ENCODE results near the gene STXBP4. TPM values are rescaled to one million over a fixed set of nuclear protein-coding genes. Genes with fewer than 3 reads are reported as not detected.

Gene STXBP4
- total RNA-seq, 2 donors from 2014 or later: 2.8 to 4.6 TPM

- ATAC-seq: no peak
- H3K36me3 Mint-ChIP-seq: no peaks in the 10 kb centered on the region
- no peak for DNase-seq (ENCODE audit: low spot score in 2 of 2)
- H3K27ac Mint-ChIP-seq: no peak overlapping the region
- H3K9me3 Mint-ChIP-seq: no peaks in the 10 kb centered on the region
Observed at GRCh38 chr17:55122114-55122513, 153.5 kb downstream of the STXBP4 start.

GRCh38 chr17:55124730-55125360 lies 156.3 kb downstream of the STXBP4 start:
- Mint-ChIP-seq H3K36me3 (no peaks in the 10 kb centered on the region), H3K27ac (no peak overlapping the region), H3K9me3 (no peaks in the 10 kb centered on the region)
- DNase-seq (ENCODE audit: low spot score in 2 of 2): no peak
- ATAC-seq: no peak

GRCh38 chr17:55133583-55133982 lies 165.0 kb downstream of the STXBP4 start:
- no peak for DNase-seq (ENCODE audit: low spot score in 2 of 2)
- Mint-ChIP-seq H3K27ac (no peak overlapping the region), H3K36me3 (no peaks in the 10 kb centered on the region), H3K9me3 (no peaks in the 10 kb centered on the region)
- ATAC-seq: no peak

GRCh38 chr17:55134486-55135157 lies 166.1 kb downstream of the STXBP4 start:
- no peak for DNase-seq (ENCODE audit: low spot score in 2 of 2)
- no peaks in the 10 kb centered on the region for H3K9me3 Mint-ChIP-seq

GRCh38 chr17:55140809-55141208 lies 172.2 kb downstream of the STXBP4 start:
- ATAC-seq: no peak
- no peaks in the 10 kb centered on the region for H3K9me3 Mint-ChIP-seq

More at GRCh38 chr17:55134486-55135157, 166.1 kb downstream of the STXBP4 start:
- Mint-ChIP-seq H3K27ac (no peak overlapping the region), H3K36me3 (no peaks in the 10 kb centered on the region)
- no peak for ATAC-seq

GRCh38 chr17:55144518-55144917 lies 176.0 kb downstream of the STXBP4 start:
- peaks cover 0 to 8% of the 10 kb centered on the region in 2 donors for H3K36me3 Mint-ChIP-seq
- H3K9me3 Mint-ChIP-seq: no peaks in the 10 kb centered on the region
- H3K27ac Mint-ChIP-seq: no peak overlapping the region
- DNase-seq (ENCODE audit: low spot score in 2 of 2): no peak
- no peak for ATAC-seq

More at GRCh38 chr17:55140809-55141208, 172.2 kb downstream of the STXBP4 start:
- Mint-ChIP-seq H3K36me3 (peaks cover 0 to 4% of the 10 kb centered on the region in 2 donors), H3K27ac (no peak overlapping the region)
- no peak for DNase-seq (ENCODE audit: low spot score in 2 of 2)

GRCh38 chr17:55149485-55149884 lies 180.9 kb downstream of the STXBP4 start:
- DNase-seq (ENCODE audit: low spot score in 2 of 2) (no peak), ATAC-seq (no peak)
- no peak overlapping the region for H3K27ac Mint-ChIP-seq
- H3K9me3 Mint-ChIP-seq: no peaks in the 10 kb centered on the region
- H3K36me3 Mint-ChIP-seq: peaks cover 0 to 4% of the 10 kb centered on the region in 2 donors

GRCh38 chr17:55152236-55152635 lies 183.7 kb downstream of the STXBP4 start:
- Mint-ChIP-seq H3K36me3 (peaks cover 0 to 4% of the 10 kb centered on the region in 2 donors), H3K27ac (no peak overlapping the region), H3K9me3 (no peaks in the 10 kb centered on the region)
- ATAC-seq (no peak), DNase-seq (ENCODE audit: low spot score in 2 of 2) (no peak)

- H3K36me3 Mint-ChIP-seq: no peaks in the 10 kb centered on the region
- H3K27ac Mint-ChIP-seq: no peak overlapping the region
- ATAC-seq (no peak), DNase-seq (ENCODE audit: low spot score in 2 of 2) (no peak)
- no peaks in the 10 kb centered on the region for H3K9me3 Mint-ChIP-seq
Observed at GRCh38 chr17:55154101-55154500, 185.5 kb downstream of the STXBP4 start.

- Mint-ChIP-seq H3K9me3 (no peaks in the 10 kb centered on the region), H3K27ac (no peak overlapping the region), H3K36me3 (peaks cover 0 to 7% of the 10 kb centered on the region in 2 donors)
- DNase-seq (ENCODE audit: low spot score in 2 of 2): no peak
- no peak for ATAC-seq
Observed at GRCh38 chr17:55155856-55156560, 187.4 kb downstream of the STXBP4 start.

- no peaks in the 10 kb centered on the region for H3K9me3 Mint-ChIP-seq
- H3K36me3 Mint-ChIP-seq: peaks cover 0 to 7% of the 10 kb centered on the region in 2 donors
- H3K27ac Mint-ChIP-seq: no peak overlapping the region
- ATAC-seq (no peak), DNase-seq (ENCODE audit: low spot score in 2 of 2) (no peak)
Observed at GRCh38 chr17:55157165-55157564, 188.6 kb downstream of the STXBP4 start.

- no peak for ATAC-seq
- H3K27ac Mint-ChIP-seq: peak overlapping the region in 1 of 2 donors; percentile 77
- no peak for DNase-seq (ENCODE audit: low spot score in 2 of 2)
- no peaks in the 10 kb centered on the region for H3K9me3 Mint-ChIP-seq
- H3K36me3 Mint-ChIP-seq: peaks cover 0 to 7% of the 10 kb centered on the region in 2 donors
Observed at GRCh38 chr17:55158439-55158838, 189.9 kb downstream of the STXBP4 start.

- ATAC-seq: no peak
- no peak overlapping the region for H3K27ac Mint-ChIP-seq
- H3K9me3 Mint-ChIP-seq: no peaks in the 10 kb centered on the region
- H3K36me3 Mint-ChIP-seq: peaks cover 0 to 7% of the 10 kb centered on the region in 2 donors
- DNase-seq (ENCODE audit: low spot score in 2 of 2): no peak
Observed at GRCh38 chr17:55159251-55159650, 190.7 kb downstream of the STXBP4 start.

- DNase-seq (ENCODE audit: low spot score in 2 of 2): no peak
- ATAC-seq: no peak
- Mint-ChIP-seq H3K9me3 (no peaks in the 10 kb centered on the region), H3K36me3 (peaks cover 0 to 11% of the 10 kb centered on the region in 2 donors), H3K27ac (no peak overlapping the region)
Observed at GRCh38 chr17:55160501-55160900, 191.9 kb downstream of the STXBP4 start.

- Mint-ChIP-seq H3K27ac (no peak overlapping the region), H3K9me3 (no peaks in the 10 kb centered on the region), H3K36me3 (peaks cover 0 to 11% of the 10 kb centered on the region in 2 donors)
- no peak for DNase-seq (ENCODE audit: low spot score in 2 of 2)
- peak; percentile 26 to 71 for ATAC-seq
Observed at GRCh38 chr17:55161935-55162555, 193.5 kb downstream of the STXBP4 start.

GRCh38 chr17:55162556-55162946 lies 194.0 kb downstream of the STXBP4 start:
- Mint-ChIP-seq H3K27ac (no peak overlapping the region), H3K36me3 (peaks cover 0 to 11% of the 10 kb centered on the region in 2 donors), H3K9me3 (no peaks in the 10 kb centered on the region)
- ATAC-seq: peak in 1 of 2 donors; percentile 37
- no peak for DNase-seq (ENCODE audit: low spot score in 2 of 2)

GRCh38 chr17:55163408-55163807 lies 194.8 kb downstream of the STXBP4 start:
- no peak overlapping the region for H3K27ac Mint-ChIP-seq
- H3K9me3 Mint-ChIP-seq: no peaks in the 10 kb centered on the region
- H3K36me3 Mint-ChIP-seq: peaks cover 0 to 11% of the 10 kb centered on the region in 2 donors
- ATAC-seq: no peak
- no peak for DNase-seq (ENCODE audit: low spot score in 2 of 2)

Measured in activated naive CD4-positive, alpha-beta T cell treated with anti-CD3 and anti-CD28 coated beads, Interleukin-2, amount 50 U/mL, for 72 hours (primary cell).